DMS79 (cell line): Measurements from ENCODE around the gene HS6ST1.

Experiments
- DNase-seq: peaks from one replicate; lab custom pipeline; 2025; lab: John Stamatoyannopoulos, UW

The HS6ST1 gene

DNA sequence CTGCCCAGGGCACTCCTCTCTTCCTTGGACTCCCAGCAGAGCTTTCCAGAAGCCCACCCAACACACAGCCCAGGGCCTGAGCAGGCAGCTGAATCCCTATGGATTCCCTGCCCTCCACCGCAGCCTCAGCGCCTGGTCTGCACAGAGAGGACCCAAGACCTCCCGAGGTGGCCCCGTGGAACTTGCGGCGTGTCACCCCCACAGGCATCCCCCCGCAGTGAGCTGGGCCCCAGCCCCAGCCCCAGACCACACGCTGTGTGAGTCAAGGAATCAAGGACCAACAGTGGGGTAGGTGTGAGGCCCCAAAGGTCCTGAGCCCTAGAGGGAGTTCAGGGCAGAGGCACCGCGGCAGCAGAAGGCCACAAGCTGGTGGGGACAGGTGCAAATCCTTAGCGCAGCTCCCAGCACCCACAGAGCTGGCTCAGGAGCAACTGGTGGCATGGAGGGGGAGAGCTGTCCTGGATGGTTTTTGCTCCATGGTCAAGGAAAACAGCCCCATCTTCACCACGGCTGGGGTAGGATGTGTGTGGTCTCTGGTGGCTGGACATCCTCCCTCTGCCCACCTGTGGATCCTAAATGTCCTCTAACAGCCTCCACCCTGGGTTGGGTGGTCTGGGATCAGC, 8.5 kb downstream of the HS6ST1 start:
- no peak for DNase-seq

- DNase-seq = peak; percentile 76
These were observed 9.2 kb downstream of the HS6ST1 start for GRCh38 chr2:128309280-128310093.

GRCh38 chr2:128308889-128309279, 9.8 kb downstream of the HS6ST1 start:
- DNase-seq = no peak

DNA sequence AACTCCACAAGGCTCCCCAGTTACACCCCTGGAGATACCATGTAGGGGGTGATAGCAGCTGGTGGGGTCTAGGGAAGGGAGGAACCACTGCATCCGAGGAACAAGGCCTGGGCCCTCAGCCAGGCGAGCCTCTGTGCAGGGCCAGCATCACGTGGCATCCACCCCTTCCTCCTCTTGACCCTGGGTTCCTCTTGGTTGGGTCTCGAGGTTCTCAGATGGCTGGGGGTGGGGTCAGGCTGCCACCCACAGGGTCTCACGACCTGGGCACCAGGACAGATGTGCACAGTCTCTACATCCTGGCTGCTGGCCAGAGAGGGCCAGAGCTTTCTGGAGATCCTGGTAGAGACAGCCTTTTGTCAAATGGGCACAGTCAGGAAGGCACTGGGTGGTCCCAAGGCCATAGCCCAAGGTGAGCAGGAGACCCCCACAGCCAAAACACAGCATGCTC, 10.4 kb downstream of the HS6ST1 start:
- DNase-seq = no peak

DNA sequence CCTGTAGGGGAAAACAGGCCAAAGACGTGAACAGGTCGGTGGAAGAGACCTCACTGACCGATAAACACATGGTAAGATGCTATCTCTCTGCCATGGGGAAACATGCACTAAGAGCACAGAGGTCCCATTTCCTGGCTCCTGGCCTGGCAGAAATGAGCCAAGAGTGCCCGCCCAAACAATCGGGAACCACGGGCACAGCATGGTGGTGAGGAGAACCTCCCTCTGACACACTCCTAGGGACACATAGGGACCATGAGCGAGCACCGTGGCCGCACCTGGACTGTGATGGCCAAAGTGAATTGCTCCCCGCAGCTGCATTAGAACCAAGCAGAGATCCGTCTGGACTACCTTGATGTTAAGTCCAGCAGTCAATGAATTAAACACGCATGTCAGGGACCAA, 11.1 kb downstream of the HS6ST1 start:
- no peak for DNase-seq

GRCh38 chr2:128306931-128307460, 11.7 kb downstream of the HS6ST1 start:
- DNase-seq = no peak

GRCh38 chr2:128306081-128306930, 12.4 kb downstream of the HS6ST1 start:
- DNase-seq = peak; percentile 70

GRCh38 chr2:128305555-128306080, 13.1 kb downstream of the HS6ST1 start:
- peak; percentile 95 for DNase-seq

DNA sequence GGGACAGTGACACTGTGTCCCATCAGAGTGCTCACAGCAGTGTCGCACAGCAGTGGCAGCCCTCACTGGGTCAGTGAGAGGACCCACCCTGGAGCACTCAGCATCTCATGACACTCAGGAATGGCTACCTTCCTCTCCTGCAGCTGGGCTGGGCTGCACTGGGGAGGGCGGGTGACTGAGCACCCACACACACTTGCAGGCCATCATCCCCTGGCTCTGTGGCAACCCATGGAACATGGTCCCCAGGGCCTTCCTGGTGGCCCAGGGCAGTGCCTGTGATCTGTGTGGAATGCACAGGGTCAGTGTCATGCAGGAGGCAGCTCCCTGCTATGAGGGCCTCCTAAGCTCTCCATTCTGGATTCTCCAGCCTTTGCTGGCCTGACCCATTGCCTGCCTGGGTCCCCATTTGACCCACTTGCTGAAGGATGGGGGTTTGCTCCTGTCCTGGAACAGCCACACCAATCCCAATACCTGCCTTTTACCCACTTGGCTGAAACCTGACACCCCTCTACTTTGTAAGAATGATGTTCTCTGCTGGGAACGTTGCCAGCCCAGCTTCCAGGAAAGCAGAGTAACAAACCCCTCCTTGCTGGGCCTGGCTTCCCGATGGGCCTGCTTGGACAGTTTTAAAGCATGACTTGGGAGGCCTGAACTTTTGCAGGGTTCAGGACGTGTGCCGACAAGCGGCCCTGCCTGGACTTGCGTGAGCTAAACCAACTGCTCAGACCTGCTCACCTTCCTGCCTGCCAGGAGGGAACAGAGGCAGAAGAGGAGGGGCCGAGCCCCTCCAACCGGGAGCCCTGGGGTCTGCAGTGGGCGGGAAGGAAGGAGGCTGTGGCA, 13.7 kb downstream of the HS6ST1 start:
- DNase-seq = peak; percentile 96

GRCh38 chr2:128304330-128304714, 14.3 kb downstream of the HS6ST1 start:
- DNase-seq = no peak

- DNase-seq = no peak
These were observed 14.8 kb downstream of the HS6ST1 start for GRCh38 chr2:128303911-128304310.

GRCh38 chr2:128303095-128303791, 15.4 kb downstream of the HS6ST1 start:
- no peak for DNase-seq

DNA sequence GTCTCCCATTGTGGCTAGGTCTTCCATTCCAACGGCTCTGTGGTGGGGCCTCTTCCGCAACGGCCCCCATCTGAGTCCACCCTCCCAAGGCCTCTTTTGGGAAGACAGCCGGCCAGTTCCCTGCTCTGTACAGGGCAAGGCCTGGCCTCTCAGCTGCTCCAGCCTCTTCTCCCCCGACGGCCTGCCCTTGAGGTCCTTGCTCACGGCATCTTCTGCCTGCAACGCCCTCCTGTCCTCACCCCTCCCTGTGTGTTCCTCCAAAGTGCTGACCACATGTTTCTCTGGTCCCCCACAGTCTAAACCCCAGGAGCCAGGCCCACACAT, 16.0 kb downstream of the HS6ST1 start:
- no peak for DNase-seq

DNA sequence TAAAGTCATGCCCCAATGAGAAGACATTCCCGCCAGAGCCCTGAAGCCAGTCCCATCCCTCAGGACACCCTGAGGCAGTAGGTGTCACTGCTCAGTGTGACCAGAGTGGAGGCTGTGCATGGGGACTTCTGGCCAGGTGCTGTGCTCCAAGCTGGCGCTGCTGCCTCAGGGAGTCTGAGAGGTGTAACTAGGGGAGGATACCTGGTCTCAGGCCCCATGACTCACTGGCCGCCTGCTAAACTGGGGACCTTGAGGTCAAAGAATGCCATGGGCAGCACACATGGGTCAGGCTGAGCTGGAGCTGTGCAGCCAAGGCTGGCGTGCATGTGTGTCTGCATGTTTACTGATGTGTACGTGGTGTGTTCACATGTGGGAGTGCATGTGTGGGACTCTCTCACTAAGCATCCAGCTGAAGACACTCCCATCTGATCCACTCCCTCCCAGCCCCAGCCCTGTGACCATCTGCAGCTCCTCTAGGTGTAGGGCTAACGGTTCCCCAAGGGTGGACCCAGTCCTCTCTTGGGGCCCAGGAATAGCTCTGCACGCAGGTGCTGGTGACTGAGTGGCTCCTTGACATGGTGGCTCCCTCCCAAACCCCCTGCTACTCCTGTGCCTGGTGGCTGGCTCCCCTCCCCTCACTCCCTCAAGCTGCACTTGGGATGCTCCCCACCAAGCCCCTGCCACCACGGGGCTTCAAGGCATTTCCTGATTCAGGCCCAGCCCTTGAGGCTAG, 16.5 kb downstream of the HS6ST1 start:
- DNase-seq = no peak

DNA sequence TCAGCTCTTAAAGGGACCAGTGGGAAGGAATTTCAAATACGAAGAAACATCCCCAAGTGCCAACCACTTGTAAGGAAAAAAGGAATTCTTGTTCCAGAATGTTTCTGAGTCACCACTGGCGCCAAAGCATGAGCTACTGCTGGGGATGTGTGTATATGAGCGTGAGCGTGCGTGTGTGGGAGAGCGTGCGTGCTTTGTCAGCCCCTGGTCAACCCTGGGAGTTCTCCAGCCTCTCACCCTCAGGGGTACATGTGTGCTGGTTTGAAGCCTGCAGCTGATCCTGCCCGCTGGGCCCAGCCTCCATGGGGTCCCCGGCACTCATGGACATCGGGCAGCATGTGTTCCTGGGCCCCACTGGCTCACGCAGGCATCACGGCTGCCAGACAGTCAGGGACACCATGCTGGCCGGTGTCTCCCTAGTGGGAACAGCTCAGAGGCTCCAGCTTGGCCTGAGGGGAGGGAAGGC, 17.1 kb downstream of the HS6ST1 start:
- DNase-seq = no peak

- DNase-seq = no peak
These were observed 17.6 kb downstream of the HS6ST1 start for GRCh38 chr2:128301021-128301420.

DNA sequence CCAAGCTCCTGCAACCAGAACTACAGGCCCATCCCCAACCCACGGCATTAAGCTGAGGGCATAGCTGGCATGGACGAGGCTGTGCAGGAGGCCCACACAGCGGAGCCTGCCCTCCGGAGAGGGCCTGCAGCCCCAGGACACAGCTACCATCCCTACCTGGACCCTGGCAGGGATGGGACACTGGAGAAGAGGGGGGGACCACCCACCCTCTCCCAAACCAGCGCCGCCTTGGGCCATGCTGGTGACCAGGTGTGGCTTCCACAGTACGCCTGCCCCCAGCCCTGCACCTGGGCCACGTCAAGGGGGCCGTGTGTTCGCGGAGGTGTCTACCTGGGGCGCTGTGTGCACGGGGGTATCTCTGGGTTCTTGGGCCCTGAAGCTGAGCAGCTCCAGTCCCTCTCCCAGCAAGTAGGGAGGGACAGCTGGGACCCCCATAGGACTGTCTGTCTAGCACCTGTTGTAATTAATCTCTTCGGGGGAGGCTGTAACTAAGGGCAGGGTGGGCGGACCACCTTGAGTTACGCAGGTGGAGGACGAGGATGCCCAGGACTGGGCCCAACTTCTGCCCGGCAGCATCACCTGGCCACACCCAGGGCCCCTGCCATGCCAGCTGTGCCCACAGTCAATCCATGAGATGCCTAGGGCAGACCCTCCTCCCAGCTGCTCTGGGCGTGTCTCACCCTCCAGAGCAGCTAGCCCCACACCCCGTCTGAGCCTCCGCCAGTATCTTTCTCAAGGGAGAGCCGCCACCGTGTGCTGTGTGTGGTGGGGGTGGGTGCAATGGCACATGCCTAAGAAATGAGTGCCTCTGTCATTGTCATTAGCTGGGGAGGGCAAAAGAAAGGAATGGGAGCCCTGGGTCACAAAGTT, 18.3 kb downstream of the HS6ST1 start:
- DNase-seq = no peak

GRCh38 chr2:128299628-128300027, 19.0 kb downstream of the HS6ST1 start:
- no peak for DNase-seq
